Fibroblast of skin of scalp (primary cell): ENCODE data around the gene GSC. TPM values are rescaled to one million over a fixed set of nuclear protein-coding genes. Genes with fewer than 3 reads are reported as not detected.
A peak's percentile ranks its signal among the peaks of the same experiment; 100 is the strongest.
"Not testable (repeated sequence)": the region's sequence is repeated elsewhere in the genome, so short reads cannot be mapped to it uniquely, and the experiment has no call there.

Experiments used
- DNase-seq: peaks from one replicate; pipeline ENCODE4 v3.0.0-alpha.2; 2013
- polyA plus RNA-seq, 2 experiments: library from polyadenylated mRNA; unstranded; fragments of 120-200 nt; gene quantifications; one replicate each; pipeline ENCODE4 v1.2.1, GENCODE V29; 2013; ENCODE audit not compliant: insufficient read length in 2 of 2

The GSC gene
- polyA plus RNA-seq (2013, experiment 1 of 2; ENCODE audit: insufficient read length), result not detected
- not detected for polyA plus RNA-seq (2013, experiment 2 of 2; ENCODE audit: insufficient read length)

GRCh38 chr14:94769391-94770250 is at the start of gene GSC:
Gene GSC, minus strand, starts transcription at chr14:94770113. Its CDS starts 98 bp downstream, at chr14:94770015.
- peak; percentile 34 for DNase-seq

- DNase-seq, result no peak
Observed at GRCh38 chr14:94819531-94819930, 49.6 kb upstream of the GSC start.

- DNase-seq, result no peak
Observed at GRCh38 chr14:94816113-94816512, 46.2 kb upstream of the GSC start.

- peak; percentile 6 for DNase-seq
Observed at GRCh38 chr14:94805680-94806288, 35.9 kb upstream of the GSC start.

- no peak for DNase-seq
Observed at GRCh38 chr14:94801225-94801624, 31.3 kb upstream of the GSC start.

GRCh38 chr14:94800764-94801163 is 30.9 kb upstream of the GSC start:
- not testable (repeated sequence) for DNase-seq

- no peak for DNase-seq
Observed at GRCh38 chr14:94797887-94798286, 28.0 kb upstream of the GSC start.

- no peak for DNase-seq
Observed at GRCh38 chr14:94796278-94796677, 26.4 kb upstream of the GSC start.

- DNase-seq, result no peak
Observed at GRCh38 chr14:94795372-94795771, 25.5 kb upstream of the GSC start.

- DNase-seq, result no peak
Observed at GRCh38 chr14:94793901-94794300, 24.0 kb upstream of the GSC start.

- DNase-seq, result no peak
Observed at GRCh38 chr14:94787655-94788054, 17.7 kb upstream of the GSC start.

GRCh38 chr14:94787092-94787491 is 17.2 kb upstream of the GSC start:
- DNase-seq, result no peak

- no peak for DNase-seq
Observed at GRCh38 chr14:94780536-94781399, 10.9 kb upstream of the GSC start.

GRCh38 chr14:94779713-94780112 is 9.8 kb upstream of the GSC start:
- no peak for DNase-seq

GRCh38 chr14:94775871-94776210 is 5.9 kb upstream of the GSC start:
- no peak for DNase-seq

- DNase-seq, result no peak
Observed at GRCh38 chr14:94775091-94775870, 5.4 kb upstream of the GSC start.

- DNase-seq, result no peak
Observed at GRCh38 chr14:94774344-94775090, 4.6 kb upstream of the GSC start.

- no peak for DNase-seq
Observed at GRCh38 chr14:94773655-94774343, 3.9 kb upstream of the GSC start.

GRCh38 chr14:94773061-94773648 is 3.2 kb upstream of the GSC start:
- DNase-seq, result no peak

- DNase-seq, result no peak
Observed at GRCh38 chr14:94772548-94772947, 2.6 kb upstream of the GSC start.
